Measurements from ENCODE around the gene LYPD3.

DNA sequence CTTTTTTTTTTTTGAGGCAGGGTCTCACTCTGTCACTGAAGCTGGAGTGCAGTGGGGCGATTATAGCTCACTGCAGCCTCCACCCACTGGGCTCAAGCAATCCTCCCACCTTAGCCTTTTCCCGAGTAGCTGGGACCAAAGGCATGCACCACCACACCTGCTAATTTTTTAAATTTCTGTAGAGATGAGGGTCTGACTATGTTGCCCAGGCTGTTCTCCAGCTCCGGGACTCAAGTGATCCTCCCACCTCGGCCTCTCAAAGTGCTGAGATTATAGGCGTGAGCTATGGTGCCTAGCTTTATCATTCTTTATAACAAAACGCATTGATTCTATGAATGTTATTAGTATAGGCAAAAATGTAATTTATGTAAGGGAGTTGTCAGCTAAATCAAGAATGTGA is 17.9 kb upstream of the LYPD3 start:
- TF ChIP-seq, protein P1, sequence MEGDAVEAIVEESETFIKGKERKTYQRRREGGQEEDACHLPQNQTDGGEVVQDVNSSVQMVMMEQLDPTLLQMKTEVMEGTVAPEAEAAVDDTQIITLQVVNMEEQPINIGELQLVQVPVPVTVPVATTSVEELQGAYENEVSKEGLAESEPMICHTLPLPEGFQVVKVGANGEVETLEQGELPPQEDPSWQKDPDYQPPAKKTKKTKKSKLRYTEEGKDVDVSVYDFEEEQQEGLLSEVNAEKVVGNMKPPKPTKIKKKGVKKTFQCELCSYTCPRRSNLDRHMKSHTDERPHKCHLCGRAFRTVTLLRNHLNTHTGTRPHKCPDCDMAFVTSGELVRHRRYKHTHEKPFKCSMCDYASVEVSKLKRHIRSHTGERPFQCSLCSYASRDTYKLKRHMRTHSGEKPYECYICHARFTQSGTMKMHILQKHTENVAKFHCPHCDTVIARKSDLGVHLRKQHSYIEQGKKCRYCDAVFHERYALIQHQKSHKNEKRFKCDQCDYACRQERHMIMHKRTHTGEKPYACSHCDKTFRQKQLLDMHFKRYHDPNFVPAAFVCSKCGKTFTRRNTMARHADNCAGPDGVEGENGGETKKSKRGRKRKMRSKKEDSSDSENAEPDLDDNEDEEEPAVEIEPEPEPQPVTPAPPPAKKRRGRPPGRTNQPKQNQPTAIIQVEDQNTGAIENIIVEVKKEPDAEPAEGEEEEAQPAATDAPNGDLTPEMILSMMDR (IDR thresholded peaks at IDR 0.05) = no peak
- TF ChIP-seq, protein P2, sequence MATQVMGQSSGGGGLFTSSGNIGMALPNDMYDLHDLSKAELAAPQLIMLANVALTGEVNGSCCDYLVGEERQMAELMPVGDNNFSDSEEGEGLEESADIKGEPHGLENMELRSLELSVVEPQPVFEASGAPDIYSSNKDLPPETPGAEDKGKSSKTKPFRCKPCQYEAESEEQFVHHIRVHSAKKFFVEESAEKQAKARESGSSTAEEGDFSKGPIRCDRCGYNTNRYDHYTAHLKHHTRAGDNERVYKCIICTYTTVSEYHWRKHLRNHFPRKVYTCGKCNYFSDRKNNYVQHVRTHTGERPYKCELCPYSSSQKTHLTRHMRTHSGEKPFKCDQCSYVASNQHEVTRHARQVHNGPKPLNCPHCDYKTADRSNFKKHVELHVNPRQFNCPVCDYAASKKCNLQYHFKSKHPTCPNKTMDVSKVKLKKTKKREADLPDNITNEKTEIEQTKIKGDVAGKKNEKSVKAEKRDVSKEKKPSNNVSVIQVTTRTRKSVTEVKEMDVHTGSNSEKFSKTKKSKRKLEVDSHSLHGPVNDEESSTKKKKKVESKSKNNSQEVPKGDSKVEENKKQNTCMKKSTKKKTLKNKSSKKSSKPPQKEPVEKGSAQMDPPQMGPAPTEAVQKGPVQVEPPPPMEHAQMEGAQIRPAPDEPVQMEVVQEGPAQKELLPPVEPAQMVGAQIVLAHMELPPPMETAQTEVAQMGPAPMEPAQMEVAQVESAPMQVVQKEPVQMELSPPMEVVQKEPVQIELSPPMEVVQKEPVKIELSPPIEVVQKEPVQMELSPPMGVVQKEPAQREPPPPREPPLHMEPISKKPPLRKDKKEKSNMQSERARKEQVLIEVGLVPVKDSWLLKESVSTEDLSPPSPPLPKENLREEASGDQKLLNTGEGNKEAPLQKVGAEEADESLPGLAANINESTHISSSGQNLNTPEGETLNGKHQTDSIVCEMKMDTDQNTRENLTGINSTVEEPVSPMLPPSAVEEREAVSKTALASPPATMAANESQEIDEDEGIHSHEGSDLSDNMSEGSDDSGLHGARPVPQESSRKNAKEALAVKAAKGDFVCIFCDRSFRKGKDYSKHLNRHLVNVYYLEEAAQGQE (IDR thresholded peaks at IDR 0.05; ENCODE audit: insufficient read depth in 1 of 2, low read depth in 2 of 2, low read length in 1 of 2) = no peak

Measured in Panc1 (cell line).